Stimulated activated CD8-positive, alpha-beta memory T cell treated with anti-CD3 and anti-CD28 coated beads, Interleukin-12 subunit alpha, Interleukin-12 subunit beta, amount 100 ng/mL, for 1 hour (primary cell): ENCODE measurements around the gene TMEM184B.

Experiments used
- DNase-seq: peaks from one replicate; pipeline ENCODE4 v3.0.0-alpha.2; 2020; ENCODE audit warnings: low read depth

Gene TMEM184B

GRCh38 chr22:38308791-38309498 is 36.1 kb upstream of the TMEM184B start:
- no peak for DNase-seq

- DNase-seq = no peak
These were observed 33.0 kb upstream of the TMEM184B start for GRCh38 chr22:38305471-38306448.

GRCh38 chr22:38304526-38304925 is 31.7 kb upstream of the TMEM184B start:
- DNase-seq = no peak

GRCh38 chr22:38303974-38304373 is 31.2 kb upstream of the TMEM184B start:
- no peak for DNase-seq

- no peak for DNase-seq
These were observed 30.1 kb upstream of the TMEM184B start for GRCh38 chr22:38302906-38303305.

GRCh38 chr22:38300946-38301345 is 28.1 kb upstream of the TMEM184B start:
- DNase-seq = no peak

- DNase-seq = no peak
These were observed 27.6 kb upstream of the TMEM184B start for GRCh38 chr22:38300197-38300945.

- no peak for DNase-seq
These were observed 26.9 kb upstream of the TMEM184B start for GRCh38 chr22:38299770-38300102.

- DNase-seq = no peak
These were observed 25.6 kb upstream of the TMEM184B start for GRCh38 chr22:38298312-38299005.

- no peak for DNase-seq
These were observed 23.6 kb upstream of the TMEM184B start for GRCh38 chr22:38296372-38296771.

GRCh38 chr22:38295863-38296262 is 23.1 kb upstream of the TMEM184B start:
- no peak for DNase-seq

GRCh38 chr22:38295339-38295738 is 22.5 kb upstream of the TMEM184B start:
- no peak for DNase-seq

- DNase-seq = no peak
These were observed 21.4 kb upstream of the TMEM184B start for GRCh38 chr22:38294193-38294592.

- no peak for DNase-seq
These were observed 19.9 kb upstream of the TMEM184B start for GRCh38 chr22:38292694-38293093.

- no peak for DNase-seq
These were observed 18.5 kb upstream of the TMEM184B start for GRCh38 chr22:38291201-38291777.

GRCh38 chr22:38290347-38290746 is 17.5 kb upstream of the TMEM184B start:
- DNase-seq = no peak

GRCh38 chr22:38289583-38290082 is 16.8 kb upstream of the TMEM184B start:
- no peak for DNase-seq

GRCh38 chr22:38286915-38287669 is 14.3 kb upstream of the TMEM184B start:
- no peak for DNase-seq

- no peak for DNase-seq
These were observed 12.2 kb upstream of the TMEM184B start for GRCh38 chr22:38285018-38285417.

GRCh38 chr22:38284042-38284402 is 11.2 kb upstream of the TMEM184B start:
- no peak for DNase-seq

- DNase-seq = no peak
These were observed 9.6 kb upstream of the TMEM184B start for GRCh38 chr22:38282397-38282796.
